Osteoblast (primary cell): Measurements from ENCODE around the gene KLRD1. TPM values are rescaled to one million over a fixed set of nuclear protein-coding genes. Genes with fewer than 3 reads are reported as not detected.
"Not testable (repeated sequence)": the region's sequence is repeated elsewhere in the genome, so short reads cannot be mapped to it uniquely, and the experiment has no call there.

Experiments used
- DNase-seq: peaks from one replicate; pipeline ENCODE4 v3.0.0; 2011; ENCODE audit warnings: low spot score, mixed read lengths; ENCODE audit not compliant: insufficient read length; ENCODE audit errors: missing footprints
- H2AFZ ChIP-seq: 2 replicates; pipeline ENCODE4 v1.6.0; 2011; ENCODE audit warnings: mild to moderate bottlenecking, low read length
- H3K27ac ChIP-seq: 2 replicates; pipeline ENCODE4 v1.5.1; 2011; ENCODE audit warnings: mild to moderate bottlenecking, low read depth, low read length, moderate library complexity
- H3K27me3 ChIP-seq: 2 replicates; pipeline ENCODE4 v1.6.0; 2012; ENCODE audit warnings: mild to moderate bottlenecking, control low read depth, inconsistent platforms, low read length, moderate library complexity; ENCODE audit not compliant: insufficient read depth
- H3K36me3 ChIP-seq: 2 replicates; pipeline ENCODE4 v1.5.1; 2011; ENCODE audit warnings: mild to moderate bottlenecking, low read length, control low read depth, moderate library complexity; ENCODE audit not compliant: insufficient read depth
- H3K4me1 ChIP-seq: 2 replicates; pipeline ENCODE4 v1.5.1; 2011; ENCODE audit warnings: mild to moderate bottlenecking, low read length, control low read depth, moderate library complexity; ENCODE audit not compliant: insufficient read depth
- H3K4me2 ChIP-seq: 2 replicates; pipeline ENCODE4 v1.6.0; 2011; ENCODE audit warnings: mild to moderate bottlenecking, low read length; ENCODE audit not compliant: insufficient read depth
- H3K4me3 ChIP-seq: fragments of 200-600 bp; sonication (generic); 3 replicates; pipeline ENCODE4 v1.5.1; 2012; ENCODE audit warnings: mild to moderate bottlenecking, low read length, inconsistent platforms; ENCODE audit not compliant: insufficient read depth
- H3K79me2 ChIP-seq: 2 replicates; pipeline ENCODE4 v1.6.0; 2012; ENCODE audit warnings: mild to moderate bottlenecking, low read length, control low read depth, inconsistent platforms; ENCODE audit not compliant: insufficient read depth
- H3K9me3 ChIP-seq: 2 replicates; pipeline ENCODE4 v1.5.1; 2011; ENCODE audit warnings: low read depth, low read length, control low read depth
- H4K20me1 ChIP-seq: 2 replicates; pipeline ENCODE4 v1.6.0; 2012; ENCODE audit warnings: mild to moderate bottlenecking, low read length, control low read depth; ENCODE audit not compliant: insufficient read depth
- total RNA-seq: library from RNA; depleted of rRNA; stranded (reverse); fragments of >200 nt; gene quantifications from 2 replicates; pipeline ENCODE4 v1.2.3, GENCODE V29; 2012
- TF ChIP-seq, protein P1 (sequence below): IDR thresholded peaks from 2 replicates; pipeline ENCODE4 v1.5.1; 2011; ENCODE audit warnings: mild to moderate bottlenecking, low read depth, low read length, moderate library complexity; ENCODE audit errors: extremely low read depth

KLRD1 gene
- total RNA-seq, 1 donor: 0.36 TPM

DNA sequence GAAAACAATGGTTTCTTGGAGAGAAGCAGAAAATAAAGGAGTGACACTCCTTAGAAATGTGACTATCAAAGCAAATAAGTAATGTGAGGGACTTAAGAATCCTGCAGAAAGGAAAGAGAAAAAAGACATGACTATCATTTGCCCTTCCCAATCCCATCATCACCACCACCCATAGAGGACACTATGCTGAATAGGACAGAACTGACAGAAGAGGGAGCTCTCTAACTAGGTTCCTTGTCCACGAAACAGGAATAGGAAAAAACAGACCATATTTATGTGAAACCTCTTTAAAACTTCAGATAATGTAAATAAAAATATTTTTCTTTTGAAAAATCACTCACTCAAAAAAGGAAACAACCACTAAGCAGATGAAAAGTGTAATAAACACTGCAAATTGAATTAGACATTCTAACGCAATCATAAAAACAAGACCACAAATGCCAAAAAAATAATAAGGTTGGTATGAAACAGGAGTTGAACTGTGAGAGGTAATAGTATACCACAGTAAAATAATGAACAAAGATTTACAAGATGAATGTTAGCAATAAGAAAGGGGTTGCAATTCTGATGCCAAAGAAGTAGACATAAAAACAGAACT, 24.1 kb downstream of the KLRD1 start:
- no peaks in the 10 kb centered on the region for H3K79me2 ChIP-seq
- no peaks in the 10 kb centered on the region for H3K9me3 ChIP-seq
- no peaks in the 10 kb centered on the region for H3K4me1 ChIP-seq
- H3K36me3 ChIP-seq: no peaks in the 10 kb centered on the region
- H3K27ac ChIP-seq: no peak overlapping the region
- no peaks in the 10 kb centered on the region for H4K20me1 ChIP-seq
- H3K4me2 ChIP-seq: no peak overlapping the region
- no peak overlapping the region for H3K4me3 ChIP-seq
- DNase-seq: peak; percentile 68
- no peak overlapping the region for H2AFZ ChIP-seq
- TF ChIP-seq, protein P1, sequence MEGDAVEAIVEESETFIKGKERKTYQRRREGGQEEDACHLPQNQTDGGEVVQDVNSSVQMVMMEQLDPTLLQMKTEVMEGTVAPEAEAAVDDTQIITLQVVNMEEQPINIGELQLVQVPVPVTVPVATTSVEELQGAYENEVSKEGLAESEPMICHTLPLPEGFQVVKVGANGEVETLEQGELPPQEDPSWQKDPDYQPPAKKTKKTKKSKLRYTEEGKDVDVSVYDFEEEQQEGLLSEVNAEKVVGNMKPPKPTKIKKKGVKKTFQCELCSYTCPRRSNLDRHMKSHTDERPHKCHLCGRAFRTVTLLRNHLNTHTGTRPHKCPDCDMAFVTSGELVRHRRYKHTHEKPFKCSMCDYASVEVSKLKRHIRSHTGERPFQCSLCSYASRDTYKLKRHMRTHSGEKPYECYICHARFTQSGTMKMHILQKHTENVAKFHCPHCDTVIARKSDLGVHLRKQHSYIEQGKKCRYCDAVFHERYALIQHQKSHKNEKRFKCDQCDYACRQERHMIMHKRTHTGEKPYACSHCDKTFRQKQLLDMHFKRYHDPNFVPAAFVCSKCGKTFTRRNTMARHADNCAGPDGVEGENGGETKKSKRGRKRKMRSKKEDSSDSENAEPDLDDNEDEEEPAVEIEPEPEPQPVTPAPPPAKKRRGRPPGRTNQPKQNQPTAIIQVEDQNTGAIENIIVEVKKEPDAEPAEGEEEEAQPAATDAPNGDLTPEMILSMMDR: peak; percentile 79
- no peaks in the 10 kb centered on the region for H3K27me3 ChIP-seq

DNA sequence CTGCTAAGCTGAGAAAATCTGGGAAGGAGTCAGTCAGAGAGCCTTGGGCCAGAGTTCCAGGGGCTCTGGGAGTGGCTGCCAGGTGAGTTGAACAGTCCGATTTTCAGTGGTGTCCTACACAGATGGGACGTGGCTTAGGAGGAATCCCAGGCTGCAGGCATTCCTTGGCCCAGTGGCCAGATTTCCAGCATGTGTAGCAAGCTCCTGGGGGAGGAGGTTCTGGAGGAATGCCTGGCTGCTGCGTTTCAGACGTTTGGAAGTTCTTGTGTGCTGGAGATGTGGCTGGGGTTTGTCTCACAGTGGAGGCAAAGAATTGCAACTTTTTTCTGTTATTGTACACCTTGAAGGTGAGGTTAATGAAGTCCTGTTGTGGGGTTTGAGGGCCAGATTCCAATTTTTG, 28.5 kb downstream of the KLRD1 start:
- H3K27me3 ChIP-seq, H3K4me2 ChIP-seq, H2AFZ ChIP-seq, H4K20me1 ChIP-seq, H3K79me2 ChIP-seq, H3K9me3 ChIP-seq, H3K4me1 ChIP-seq, DNase-seq, H3K27ac ChIP-seq, H3K4me3 ChIP-seq, H3K36me3 ChIP-seq: not testable (repeated sequence)

DNA sequence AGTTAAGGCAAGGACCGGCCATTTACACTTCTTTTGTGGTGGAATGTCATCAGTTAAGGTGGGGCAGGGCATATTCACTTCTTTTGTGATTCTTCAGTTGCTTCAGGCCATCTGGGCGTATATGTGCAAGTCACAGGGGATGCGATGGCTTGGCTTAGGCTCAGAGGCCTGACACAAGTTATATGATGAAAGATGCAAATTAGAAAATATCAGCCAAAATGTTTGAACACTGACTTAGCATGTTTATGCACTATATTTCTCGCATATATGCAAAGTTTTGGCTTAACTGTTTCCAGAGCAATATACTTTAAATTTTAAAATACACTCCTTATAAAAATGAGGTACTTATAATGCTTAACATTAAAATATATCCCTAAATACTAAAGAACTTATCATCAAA, 30.8 kb downstream of the KLRD1 start:
- H3K4me3 ChIP-seq, H3K27me3 ChIP-seq, H3K4me2 ChIP-seq, DNase-seq, H3K4me1 ChIP-seq, H2AFZ ChIP-seq, H3K79me2 ChIP-seq, H3K9me3 ChIP-seq, H3K27ac ChIP-seq, H4K20me1 ChIP-seq, H3K36me3 ChIP-seq: not testable (repeated sequence)

DNA sequence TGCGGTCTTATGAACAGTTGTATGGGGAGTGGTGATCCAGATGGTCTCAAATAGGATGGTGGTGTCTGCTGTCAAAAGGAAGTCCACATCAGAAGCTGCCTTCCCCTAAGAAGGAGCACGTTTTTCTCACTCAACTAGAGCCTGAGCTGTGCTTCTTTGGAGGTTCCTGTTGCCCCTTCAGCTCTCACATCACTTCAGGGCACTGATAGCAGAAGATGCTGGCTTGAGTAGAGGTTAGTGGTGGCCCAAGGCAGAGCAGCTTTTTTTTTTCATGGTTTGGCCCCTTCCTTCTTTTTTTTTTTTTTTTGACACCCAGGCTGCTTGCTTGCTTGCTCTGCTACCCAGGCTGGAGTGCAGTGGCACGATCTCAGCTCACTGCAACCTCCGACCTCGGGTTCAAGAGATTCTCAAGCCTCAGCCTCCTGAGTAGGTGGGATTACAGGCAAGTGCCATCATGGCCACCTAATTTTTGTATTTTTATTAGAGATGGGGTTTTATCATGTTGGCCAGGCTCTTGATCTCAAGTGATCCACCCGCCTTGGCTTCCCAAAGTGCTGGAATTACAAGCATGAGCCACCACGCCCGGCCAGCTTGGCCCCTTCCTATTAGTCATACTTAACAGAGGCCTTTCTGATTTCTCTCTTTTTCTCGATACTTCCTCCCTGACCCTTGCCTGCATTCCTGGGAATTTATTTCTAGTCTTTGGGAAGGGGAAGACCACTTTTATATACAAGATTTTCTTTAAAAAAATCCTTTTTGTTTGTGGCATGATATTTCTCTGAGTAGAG, 31.6 kb downstream of the KLRD1 start:
- no peaks in the 10 kb centered on the region for H3K9me3 ChIP-seq

DNA sequence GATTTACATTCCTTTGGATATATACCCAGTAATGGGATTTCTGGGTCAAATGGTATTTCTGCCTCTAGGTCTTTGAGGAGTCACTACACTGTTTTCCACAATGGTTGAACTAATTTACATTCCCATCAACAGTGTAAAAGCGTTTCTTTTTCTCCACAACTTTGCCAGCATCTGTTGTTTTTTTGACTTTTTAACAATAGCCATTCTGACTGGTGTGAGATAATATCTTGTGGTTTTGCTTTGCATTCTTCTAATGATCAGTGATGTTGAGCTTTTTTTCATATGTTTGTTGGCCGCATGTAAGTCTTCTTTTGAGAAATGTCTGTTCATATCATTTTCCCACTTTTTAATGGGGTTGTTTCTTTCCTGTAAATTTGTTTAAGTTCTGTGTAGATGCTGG, 33.3 kb downstream of the KLRD1 start:
- DNase-seq, H3K27me3 ChIP-seq: not testable (repeated sequence)

More for the DNA sequence above, 31.6 kb downstream of the KLRD1 start:
- Histone ChIP-seq H3K4me1 (peaks cover 4% of the 10 kb centered on the region), H3K36me3 (no peaks in the 10 kb centered on the region), H3K4me3 (no peak overlapping the region), H2AFZ (peak overlapping the region; percentile 47), H3K4me2 (no peak overlapping the region), H3K27ac (no peak overlapping the region), H3K79me2 (no peaks in the 10 kb centered on the region), H4K20me1 (no peaks in the 10 kb centered on the region), H3K27me3 (no peaks in the 10 kb centered on the region)
- DNase-seq: no peak
- TF ChIP-seq, protein P1: no peak

More for the DNA sequence above, 33.3 kb downstream of the KLRD1 start:
- not testable (repeated sequence) for H2AFZ ChIP-seq, H3K4me2 ChIP-seq, H3K4me1 ChIP-seq, H4K20me1 ChIP-seq, H3K27ac ChIP-seq, H3K4me3 ChIP-seq, H3K79me2 ChIP-seq, H3K36me3 ChIP-seq, H3K9me3 ChIP-seq
